CD4-positive, alpha-beta memory T cell (primary cell): ENCODE measurements around the gene CFAP100. TPM values are rescaled to one million over a fixed set of nuclear protein-coding genes. Genes with fewer than 3 reads are reported as not detected.

Experiments
- CTCF ChIA-PET: fragments of 350-600 bp; sonication (Branson Sonifier 250); formaldehyde crosslinking; loops from one replicate; lab custom pipeline; 2021; ENCODE audit warnings: inconsistent platforms; ENCODE audit not compliant: partially characterized antibody; lab: Charles Lee
- POLR2A ChIA-PET: fragments of 350-600 bp; sonication (Branson Sonifier 250); formaldehyde crosslinking; loops from one replicate; lab custom pipeline; 2021; ENCODE audit not compliant: partially characterized antibody; lab: Charles Lee
- DNase-seq, 5 donors: peaks; one replicate each; pipeline versions ENCODE4 v3.0.0 to v3.0.0-alpha.2; 2020 to 2022; ENCODE audit warnings: mixed read lengths in 1 of 5
- H3K27ac ChIP-seq: one replicate; pipeline ENCODE4 v1.7.0; 2013; ENCODE audit warnings: low read depth, low read length
- H3K27me3 ChIP-seq: 2 replicates; pipeline ENCODE4 v1.7.0; 2013; ENCODE audit warnings: mild to moderate bottlenecking, low read length, moderate library complexity; ENCODE audit not compliant: insufficient read depth
- H3K36me3 ChIP-seq: 2 replicates; pipeline ENCODE4 v1.7.0; 2013; ENCODE audit warnings: mild to moderate bottlenecking, low read length, moderate library complexity; ENCODE audit not compliant: insufficient read depth
- H3K4me1 ChIP-seq: 2 replicates; pipeline ENCODE4 v1.7.0; 2013; ENCODE audit warnings: mild to moderate bottlenecking, low read length, moderate library complexity; ENCODE audit not compliant: insufficient read depth
- H3K4me3 ChIP-seq, 2 donors: one replicate each; pipeline ENCODE4 v1.7.0; 2013; ENCODE audit warnings: low read length in 2 of 2, mild to moderate bottlenecking in 1 of 2
- H3K9me3 ChIP-seq, 2 donors: one replicate each; pipeline ENCODE4 v1.7.0; 2013; ENCODE audit warnings: low read length in 2 of 2, control low read depth in 1 of 2; ENCODE audit not compliant: control insufficient read depth in 1 of 2
- H3K27ac Mint-ChIP-seq, 7 donors: one replicate each; pipeline ENCODE4 v1.8.0; 2020 to 2021; ENCODE audit warnings: mixed read lengths in 7 of 7, mild to moderate bottlenecking in 6 of 7, inconsistent platforms in 3 of 7, moderate library complexity in 3 of 7
- H3K27me3 Mint-ChIP-seq, 2 donors: one replicate each; pipeline ENCODE4 v1.8.0; 2020 to 2021; ENCODE audit warnings: mixed read lengths in 2 of 2
- H3K36me3 Mint-ChIP-seq, 2 donors: one replicate each; pipeline ENCODE4 v1.8.0; 2020 to 2021; ENCODE audit warnings: mixed read lengths in 2 of 2, inconsistent platforms in 1 of 2, mild to moderate bottlenecking in 1 of 2
- H3K4me1 Mint-ChIP-seq, 4 donors: one replicate each; pipeline ENCODE4 v1.8.0; 2020 to 2021; ENCODE audit warnings: mixed read lengths in 4 of 4, mild to moderate bottlenecking in 1 of 4
- H3K4me3 Mint-ChIP-seq, 8 donors: one replicate each; pipeline ENCODE4 v1.8.0; 2020 to 2021; ENCODE audit warnings: mixed read lengths in 8 of 8, mild to moderate bottlenecking in 7 of 8, moderate library complexity in 6 of 8, inconsistent platforms in 3 of 8
- H3K9me3 Mint-ChIP-seq, 8 donors: one replicate each; pipeline ENCODE4 v1.8.0; 2020 to 2021; ENCODE audit warnings: mixed read lengths in 8 of 8, mild to moderate bottlenecking in 5 of 8, inconsistent platforms in 3 of 8, moderate library complexity in 1 of 8
- intact Hi-C: fragments of 100-400 bp; cut with micrococcal nuclease; formaldehyde crosslinking; loops from one replicate; pipeline ENCODE4 v1.15.1; 2023
- polyA plus RNA-seq, 2 donors: library from polyadenylated mRNA; unstranded; fragments of 300-500 nt; fragmentation: Illumina TruSeq; gene quantifications; one replicate each; pipeline ENCODE4 v1.2.3, GENCODE V29; 2021
- total RNA-seq, 2 experiments: library from RNA; stranded (reverse); gene quantifications; one replicate each; pipeline ENCODE4 v1.2.3, GENCODE V29; 2021

Gene CFAP100
- total and polyA plus RNA-seq, 4 experiments from 2014 or later: not detected

DNA sequence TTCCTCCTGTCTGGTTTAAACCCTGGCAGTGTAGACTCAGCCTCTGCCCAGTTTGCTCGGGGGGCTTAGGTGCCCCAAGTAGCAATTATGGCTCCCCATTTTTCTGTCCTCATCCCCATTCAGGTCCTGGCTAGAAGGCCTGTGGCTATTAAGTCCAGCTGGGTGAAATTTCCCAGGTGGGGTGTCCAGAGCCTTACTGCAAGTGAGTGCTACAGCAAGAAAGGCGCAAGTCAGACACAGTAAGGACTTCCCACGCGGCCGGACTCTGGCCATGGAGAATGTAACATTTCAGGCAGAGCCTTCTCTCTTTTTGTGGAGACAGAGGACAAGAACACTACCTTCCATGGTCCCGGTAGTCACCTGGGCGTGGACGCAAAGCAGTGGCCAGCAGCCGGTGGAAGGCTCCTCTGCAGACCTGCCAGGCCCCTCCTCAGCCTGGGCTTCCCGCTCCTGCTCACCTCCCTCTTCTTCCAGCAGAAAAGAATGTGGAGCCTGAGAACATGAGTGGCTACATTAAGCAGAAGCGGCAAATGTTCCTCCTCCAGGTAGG lies 23.3 kb downstream of the CFAP100 start:
- Mint-ChIP-seq H3K36me3 (no peaks in the 10 kb centered on the region), H3K4me1 (peaks cover 0 to 2% (median 0%) of the 10 kb centered on the region in 4 donors), H3K9me3 (no peaks in the 10 kb centered on the region), H3K4me3 (no peak overlapping the region), H3K27ac (no peak overlapping the region), H3K27me3 (peaks cover 8 to 19% of the 10 kb centered on the region in 2 donors)
- POLR2A ChIA-PET: no interaction called here
- Histone ChIP-seq H3K27me3 (no peaks in the 10 kb centered on the region), H3K27ac (no peak overlapping the region), H3K4me3 (no peak overlapping the region), H3K9me3 (no peaks in the 10 kb centered on the region), H3K36me3 (no peaks in the 10 kb centered on the region), H3K4me1 (no peaks in the 10 kb centered on the region)
- CTCF ChIA-PET: no interaction called here
- no peak for DNase-seq
- intact Hi-C loops: no loop called here

DNA sequence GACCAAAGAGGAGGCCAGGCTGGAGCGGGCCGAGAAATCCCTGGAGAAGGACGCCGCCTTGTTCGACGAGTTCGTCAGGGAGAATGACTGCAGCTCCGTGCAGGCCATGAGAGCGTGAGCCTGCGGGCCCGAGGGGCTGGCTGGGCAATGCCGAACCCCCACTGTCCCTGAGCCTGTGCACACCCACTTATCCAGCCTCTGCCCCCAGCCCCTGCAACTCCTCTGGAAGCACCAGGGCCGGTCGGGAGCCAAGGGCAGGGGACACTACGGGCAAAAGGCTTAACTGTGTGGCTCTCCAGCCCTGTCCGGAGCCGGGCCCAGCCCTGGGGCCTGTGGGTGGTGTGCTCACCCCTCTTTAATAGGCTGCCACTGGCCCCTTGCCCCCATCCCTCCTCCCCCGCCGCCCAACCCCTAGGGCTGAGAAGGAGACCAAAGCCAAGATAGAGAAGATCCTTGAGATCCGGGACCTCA lies 24.0 kb downstream of the CFAP100 start:
- ChIA-PET POLR2A (no interaction called here), CTCF (no interaction called here)
- H3K9me3 Mint-ChIP-seq: no peaks in the 10 kb centered on the region

DNA sequence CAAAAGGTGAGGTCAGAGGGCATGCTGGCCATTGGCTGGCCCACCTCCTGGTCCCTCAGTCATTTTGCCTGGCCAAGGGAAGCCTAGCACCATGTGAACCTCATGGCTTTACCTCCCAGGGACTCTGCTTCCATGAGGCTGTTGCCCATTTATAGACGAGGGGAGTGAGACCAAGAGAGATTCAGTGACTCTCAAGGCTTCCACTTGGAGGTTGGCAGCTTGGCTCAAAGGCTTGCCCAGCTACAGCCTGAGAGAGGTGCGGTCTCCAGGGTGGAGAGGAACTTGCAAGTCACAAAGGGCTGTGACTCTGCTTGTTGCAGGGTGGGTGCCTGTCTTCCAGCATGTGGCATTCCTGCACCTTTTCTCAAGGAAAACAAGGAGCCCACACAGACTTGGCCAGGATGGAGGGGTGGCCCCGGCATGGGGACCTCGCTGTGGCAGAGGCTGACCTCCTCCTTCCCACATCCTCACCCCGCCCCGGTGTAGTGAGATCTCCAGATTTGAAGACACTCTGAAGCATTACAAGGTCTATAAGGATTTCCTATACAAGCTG lies 24.5 kb downstream of the CFAP100 start:
- no peaks in the 10 kb centered on the region for H3K36me3 Mint-ChIP-seq
- intact Hi-C loops: no loop called here
- peaks cover 0 to 2% (median 0%) of the 10 kb centered on the region in 4 donors for H3K4me1 Mint-ChIP-seq
- Histone ChIP-seq H3K9me3 (no peaks in the 10 kb centered on the region), H3K27me3 (no peaks in the 10 kb centered on the region), H3K27ac (no peak overlapping the region), H3K4me1 (no peaks in the 10 kb centered on the region), H3K36me3 (no peaks in the 10 kb centered on the region), H3K4me3 (no peak overlapping the region)
- POLR2A ChIA-PET: no interaction called here
- H3K27ac Mint-ChIP-seq: no peak overlapping the region
- H3K4me3 Mint-ChIP-seq: no peak overlapping the region
- no peaks in the 10 kb centered on the region for H3K9me3 Mint-ChIP-seq
- CTCF ChIA-PET: no interaction called here
- DNase-seq: no peak
- peaks cover 8 to 17% of the 10 kb centered on the region in 2 donors for H3K27me3 Mint-ChIP-seq

More for the DNA sequence above, 24.0 kb downstream of the CFAP100 start:
- Mint-ChIP-seq H3K4me1 (peaks cover 0 to 2% (median 0%) of the 10 kb centered on the region in 4 donors), H3K36me3 (no peaks in the 10 kb centered on the region), H3K27me3 (peaks cover 8 to 19% of the 10 kb centered on the region in 2 donors), H3K4me3 (no peak overlapping the region), H3K27ac (no peak overlapping the region)
- Histone ChIP-seq H3K27me3 (no peaks in the 10 kb centered on the region), H3K27ac (no peak overlapping the region), H3K4me1 (no peaks in the 10 kb centered on the region), H3K4me3 (no peak overlapping the region), H3K9me3 (no peaks in the 10 kb centered on the region), H3K36me3 (no peaks in the 10 kb centered on the region)
- no peak for DNase-seq
- intact Hi-C loops: no loop called here

DNA sequence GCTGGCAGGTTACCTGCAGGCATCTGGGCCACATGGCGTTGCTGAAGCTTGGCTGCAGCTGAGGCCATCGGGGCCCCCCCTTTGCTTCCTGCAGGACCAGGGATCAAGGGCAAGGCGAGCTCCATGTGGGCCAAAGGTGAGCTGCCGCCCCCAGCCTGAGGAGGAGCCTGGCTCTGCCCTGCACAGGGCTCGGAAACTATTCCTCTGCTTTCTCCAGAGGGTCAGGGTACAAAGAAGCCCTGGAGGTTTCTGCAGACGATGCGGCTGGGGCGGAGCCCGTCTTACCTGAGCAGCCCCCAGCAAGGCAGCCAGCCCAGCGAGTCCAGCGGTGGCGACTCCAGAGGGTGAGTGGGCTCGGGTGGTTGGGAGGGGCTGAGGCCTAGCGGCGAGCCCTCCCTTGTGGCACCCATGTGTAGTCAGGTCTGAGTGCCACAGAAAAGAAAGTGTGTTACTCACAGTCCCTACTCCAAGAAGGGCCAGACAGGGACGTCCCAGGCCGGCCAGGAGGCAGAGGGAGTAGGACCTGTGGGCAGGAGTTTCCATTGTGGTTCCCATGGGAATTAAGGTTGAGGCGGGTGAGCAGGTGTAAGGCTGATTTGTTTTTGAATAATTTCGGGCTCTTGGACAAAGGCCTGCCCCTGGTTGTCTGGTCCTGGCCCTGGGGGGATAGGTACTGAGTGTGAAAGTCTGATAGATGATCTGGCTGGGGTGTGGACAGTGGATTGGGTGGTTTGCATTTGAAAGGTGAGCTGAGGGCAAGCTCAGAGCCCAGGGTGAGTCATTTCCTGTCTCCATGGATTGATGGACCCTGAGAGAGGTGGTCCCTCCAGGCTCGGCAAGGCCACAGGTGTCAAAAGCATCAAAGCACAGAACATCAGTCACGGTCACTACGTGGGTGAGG lies 25.4 kb downstream of the CFAP100 start:
- peaks cover 0 to 2% (median 0%) of the 10 kb centered on the region in 4 donors for H3K4me1 Mint-ChIP-seq
- Histone ChIP-seq H3K36me3 (no peaks in the 10 kb centered on the region), H3K4me1 (no peaks in the 10 kb centered on the region), H3K4me3 (no peak overlapping the region), H3K27ac (no peak overlapping the region), H3K9me3 (no peaks in the 10 kb centered on the region), H3K27me3 (no peaks in the 10 kb centered on the region)
- peak overlapping the region in 3 of 7 donors; percentile 35 to 48 (median 37) for H3K27ac Mint-ChIP-seq
- peaks cover 2 to 11% of the 10 kb centered on the region in 2 donors for H3K27me3 Mint-ChIP-seq
- DNase-seq: no peak
- H3K9me3 Mint-ChIP-seq: peaks cover 0 to 2% (median 0%) of the 10 kb centered on the region in 8 donors
- intact Hi-C loops: no loop called here
- peaks cover 2 to 4% of the 10 kb centered on the region in 2 donors for H3K36me3 Mint-ChIP-seq
- POLR2A ChIA-PET: no interaction called here
- no peak overlapping the region for H3K4me3 Mint-ChIP-seq
- CTCF ChIA-PET: no interaction called here

- Mint-ChIP-seq H3K27ac (no peak overlapping the region), H3K9me3 (peaks cover 2 to 10% (median 8%) of the 10 kb centered on the region in 8 donors), H3K36me3 (peaks cover 8 to 12% of the 10 kb centered on the region in 2 donors), H3K4me3 (no peak overlapping the region), H3K27me3 (peaks cover 0 to 5% of the 10 kb centered on the region in 2 donors), H3K4me1 (peaks cover 0 to 2% (median 0%) of the 10 kb centered on the region in 4 donors)
- CTCF ChIA-PET: no interaction called here
- Histone ChIP-seq H3K4me3 (no peak overlapping the region), H3K27ac (no peak overlapping the region), H3K27me3 (no peaks in the 10 kb centered on the region), H3K36me3 (no peaks in the 10 kb centered on the region), H3K4me1 (no peaks in the 10 kb centered on the region), H3K9me3 (no peaks in the 10 kb centered on the region)
- no peak for DNase-seq
- intact Hi-C loops: no loop called here
- POLR2A ChIA-PET: no interaction called here
Measured at GRCh38 chr3:126421573-126422119, 26.9 kb downstream of the CFAP100 start.

DNA sequence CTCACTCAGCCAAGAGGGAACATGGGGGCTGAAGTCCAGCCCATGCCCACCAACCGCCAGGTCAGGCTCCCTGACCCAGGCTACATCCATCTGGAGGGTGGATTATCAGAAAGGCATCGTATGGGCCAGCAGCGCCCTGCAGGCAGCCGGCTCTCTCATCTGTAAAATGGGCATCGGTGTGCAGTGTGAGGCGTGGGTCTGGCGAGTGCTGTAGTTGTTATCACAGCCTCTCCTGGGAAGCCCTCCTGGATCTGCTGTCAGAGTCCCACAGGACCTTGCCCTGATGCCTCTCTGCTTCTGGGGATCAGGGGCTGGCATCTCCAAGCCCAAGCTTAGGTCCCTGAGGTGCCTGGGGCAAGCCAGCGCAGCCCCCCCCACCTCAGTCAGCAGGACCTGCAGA lies 27.4 kb downstream of the CFAP100 start:
- intact Hi-C loops: no loop called here
- H3K4me1 Mint-ChIP-seq: peaks cover 0 to 2% (median 0%) of the 10 kb centered on the region in 4 donors
- no peak overlapping the region for H3K4me3 Mint-ChIP-seq

GRCh38 chr3:126422571-126423091 lies 27.9 kb downstream of the CFAP100 start:
- Histone ChIP-seq H3K4me1 (no peaks in the 10 kb centered on the region), H3K27me3 (no peaks in the 10 kb centered on the region), H3K27ac (no peak overlapping the region), H3K36me3 (no peaks in the 10 kb centered on the region), H3K4me3 (no peak overlapping the region), H3K9me3 (no peaks in the 10 kb centered on the region)
- POLR2A ChIA-PET: no interaction called here
- H3K36me3 Mint-ChIP-seq: peaks cover 12 to 19% of the 10 kb centered on the region in 2 donors
- H3K27me3 Mint-ChIP-seq: no peaks in the 10 kb centered on the region
- H3K4me1 Mint-ChIP-seq: peaks cover 0 to 2% (median 0%) of the 10 kb centered on the region in 4 donors
- DNase-seq: no peak
- CTCF ChIA-PET: no interaction called here
- H3K9me3 Mint-ChIP-seq: peaks cover 4 to 16% (median 10%) of the 10 kb centered on the region in 8 donors
- intact Hi-C loops: no loop called here
- H3K27ac Mint-ChIP-seq: no peak overlapping the region
- no peak overlapping the region for H3K4me3 Mint-ChIP-seq

More for the DNA sequence above, 27.4 kb downstream of the CFAP100 start:
- no peaks in the 10 kb centered on the region for H3K36me3 ChIP-seq
- ChIA-PET POLR2A (no interaction called here), CTCF (no interaction called here)
- no peak overlapping the region for H3K27ac Mint-ChIP-seq
- no peaks in the 10 kb centered on the region for H3K4me1 ChIP-seq
- peaks cover 0 to under 1% of the 10 kb centered on the region in 2 donors for H3K27me3 Mint-ChIP-seq
- H3K9me3 Mint-ChIP-seq: peaks cover 2 to 14% (median 10%) of the 10 kb centered on the region in 8 donors
- H3K4me3 ChIP-seq: no peak overlapping the region
- no peak for DNase-seq
- no peaks in the 10 kb centered on the region for H3K27me3 ChIP-seq
- H3K27ac ChIP-seq: no peak overlapping the region
- H3K36me3 Mint-ChIP-seq: peaks cover 8 to 17% of the 10 kb centered on the region in 2 donors
- no peaks in the 10 kb centered on the region for H3K9me3 ChIP-seq
